Kidney epithelial cell (primary cell): ENCODE results near the gene CAMK2D. TPM values are rescaled to one million over a fixed set of nuclear protein-coding genes. Genes with fewer than 3 reads are reported as not detected.
"Not testable (repeated sequence)": the region's sequence is repeated elsewhere in the genome, so short reads cannot be mapped to it uniquely, and the experiment has no call there.

ENCODE experiments used
- DNase-seq: peaks from one replicate; pipeline ENCODE4 v3.0.0-alpha.2; 2010; ENCODE audit warnings: low read depth
- H3K27me3 ChIP-seq: 2 replicates; pipeline ENCODE4 v1.6.0; 2011; ENCODE audit warnings: low read length; ENCODE audit not compliant: control insufficient read depth, insufficient read depth
- H3K36me3 ChIP-seq: 2 replicates; pipeline ENCODE4 v1.5.1; 2011; ENCODE audit warnings: low read length; ENCODE audit not compliant: control insufficient read depth, insufficient read depth
- H3K4me3 ChIP-seq: 2 replicates; pipeline ENCODE4 v1.5.1; 2011; ENCODE audit warnings: low read depth, mild to moderate bottlenecking, control low read depth, low read length
- CTCF ChIP-seq: IDR thresholded peaks from 2 replicates; pipeline ENCODE4 v1.5.1; 2011; ENCODE audit warnings: mild to moderate bottlenecking, moderate library complexity, low read length, control low read depth, inconsistent platforms; ENCODE audit not compliant: insufficient read depth, poor library complexity, severe bottlenecking
- total RNA-seq: library from RNA; depleted of rRNA; stranded (reverse); fragments of >200 nt; gene quantifications from 2 replicates; pipeline ENCODE4 v1.2.3, GENCODE V29; 2015

CAMK2D gene
- 28.1 and 36.2 TPM in 2 replicates for total RNA-seq

GRCh38 chr4:113761620-113762185 lies at the start of gene CAMK2D:
Gene CAMK2D, minus strand, starts transcription at chr4:113761738. Its CDS starts 670 bp downstream, at chr4:113761068.
- no peaks in the 10 kb centered on the region for H3K27me3 ChIP-seq
- peak; percentile 77 for TF ChIP-seq CTCF
- peak within 1 kb of the TSS; percentile 68 for H3K4me3 ChIP-seq
- no peaks in the 10 kb centered on the region for H3K36me3 ChIP-seq
- DNase-seq = peak; percentile 59

- H3K36me3 ChIP-seq = no peaks in the 10 kb centered on the region
- no peak overlapping the region for H3K4me3 ChIP-seq
- no peaks in the 10 kb centered on the region for H3K27me3 ChIP-seq
- DNase-seq = no peak
- no peak for TF ChIP-seq CTCF
Observed at GRCh38 chr4:113810906-113811305, 49.4 kb upstream of the CAMK2D start.

GRCh38 chr4:113809311-113809710 lies 47.8 kb upstream of the CAMK2D start:
- H3K36me3 ChIP-seq = no peaks in the 10 kb centered on the region
- H3K27me3 ChIP-seq = no peaks in the 10 kb centered on the region
- no peak overlapping the region for H3K4me3 ChIP-seq
- DNase-seq = no peak
- no peak for TF ChIP-seq CTCF

GRCh38 chr4:113806850-113807249 lies 45.3 kb upstream of the CAMK2D start:
- Histone ChIP-seq H3K27me3 (no peaks in the 10 kb centered on the region), H3K4me3 (no peak overlapping the region), H3K36me3 (no peaks in the 10 kb centered on the region)
- TF ChIP-seq CTCF = no peak
- no peak for DNase-seq

- TF ChIP-seq CTCF = no peak
Observed at GRCh38 chr4:113801882-113802281, 40.3 kb upstream of the CAMK2D start.

GRCh38 chr4:113796381-113796780 lies 34.8 kb upstream of the CAMK2D start:
- not testable (repeated sequence) for H3K4me3 ChIP-seq, H3K27me3 ChIP-seq, DNase-seq, H3K36me3 ChIP-seq

More at GRCh38 chr4:113801882-113802281, 40.3 kb upstream of the CAMK2D start:
- no peaks in the 10 kb centered on the region for H3K36me3 ChIP-seq
- H3K4me3 ChIP-seq = no peak overlapping the region
- no peak for DNase-seq
- H3K27me3 ChIP-seq = no peaks in the 10 kb centered on the region
